ENCODE data around the gene MAEA.

- no peak for TF ChIP-seq CTCF (IDR thresholded peaks at IDR 0.05)
- no peak for TF ChIP-seq POLR2A (IDR thresholded peaks at IDR 0.05)
- no peak for TF ChIP-seq EP300 (IDR thresholded peaks at IDR 0.05; ENCODE audit: low read depth)
Observed at GRCh38 chr4:1277667-1278665, 11.7 kb upstream of the MAEA start.

All from transverse colon (tissue), 3 donors.